ENCODE data around the gene ARHGAP25.

GRCh38 chr2:68690851-68691250, 43.8 kb upstream of the ARHGAP25 start:
- TF ChIP-seq EZH2 (IDR thresholded peaks at IDR 0.05) (no peak), POLR2AphosphoS5 (IDR thresholded peaks at IDR 0.05; ENCODE audit: borderline replicate concordance, low read depth, low read length) (no peak)

All from SK-N-MC (cell line).